GM12874 (cell line): Measurements from ENCODE around the gene PLXNA2.

ENCODE experiments used
- CTCF ChIP-seq: IDR thresholded peaks from 2 replicates; pipeline ENCODE4 v1.5.1; 2011; ENCODE audit warnings: low read depth, mild to moderate bottlenecking, control low read depth, low read length, moderate library complexity; ENCODE audit not compliant: insufficient read depth

Gene PLXNA2

GRCh38 chr1:208030288-208031091 lies 213.7 kb downstream of the PLXNA2 start:
- TF ChIP-seq CTCF: no peak

GRCh38 chr1:208029381-208030287 lies 214.6 kb downstream of the PLXNA2 start:
- no peak for TF ChIP-seq CTCF

GRCh38 chr1:208028526-208028925 lies 215.7 kb downstream of the PLXNA2 start:
- no peak for TF ChIP-seq CTCF

- TF ChIP-seq CTCF: no peak
Measured at GRCh38 chr1:208027861-208028260, 216.3 kb downstream of the PLXNA2 start.

GRCh38 chr1:208026880-208027438 lies 217.2 kb downstream of the PLXNA2 start:
- TF ChIP-seq CTCF: no peak

- TF ChIP-seq CTCF: no peak
Measured at GRCh38 chr1:208025031-208025430, 219.2 kb downstream of the PLXNA2 start.

GRCh38 chr1:208024406-208024805 lies 219.8 kb downstream of the PLXNA2 start:
- TF ChIP-seq CTCF: no peak
